Activated T-cell treated with anti-CD3 and anti-CD28 coated beads for 24 hours (primary cell): ENCODE data around the gene TFDP2.
"Not testable (repeated sequence)": the region's sequence is repeated elsewhere in the genome, so short reads cannot be mapped to it uniquely, and the experiment has no call there.

Experiments used
- DNase-seq: peaks from one replicate; pipeline ENCODE4 v3.0.0-alpha.2; 2020; ENCODE audit warnings: low read depth

TFDP2 gene

DNA sequence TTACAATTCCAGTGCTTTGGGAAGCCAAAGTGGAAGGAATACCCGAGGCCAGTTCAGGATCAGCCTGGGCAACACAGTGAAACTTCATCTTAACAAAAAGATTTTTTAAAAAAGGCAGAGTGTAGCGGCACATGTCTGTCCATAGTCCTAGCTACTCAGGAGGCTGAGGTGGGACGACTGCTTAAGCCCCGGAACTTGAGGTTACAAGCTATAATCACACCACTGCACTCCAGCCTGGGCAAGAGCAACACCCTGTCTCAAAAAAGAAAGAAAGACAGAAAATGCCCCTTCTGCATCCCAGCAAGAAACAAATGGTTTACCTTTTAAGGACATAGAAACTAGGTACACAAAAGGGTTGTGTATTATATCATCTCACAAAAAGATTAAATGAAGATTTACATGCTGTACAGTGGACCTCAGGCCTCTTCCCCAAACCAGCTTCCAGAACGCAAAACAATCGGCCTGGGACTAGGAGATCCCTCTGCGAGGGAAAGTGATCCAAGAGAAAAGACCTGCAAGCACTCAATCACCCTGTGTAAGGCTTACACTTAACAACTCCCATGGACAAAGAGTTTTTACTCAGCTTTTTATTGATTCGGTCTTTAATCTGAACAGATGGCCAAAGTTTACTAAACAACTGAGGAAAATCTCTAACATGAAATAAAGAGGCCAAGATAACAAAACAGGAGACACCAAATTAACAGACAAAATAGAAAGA is 21.2 kb downstream of the TFDP2 start:
- DNase-seq, result no peak

DNA sequence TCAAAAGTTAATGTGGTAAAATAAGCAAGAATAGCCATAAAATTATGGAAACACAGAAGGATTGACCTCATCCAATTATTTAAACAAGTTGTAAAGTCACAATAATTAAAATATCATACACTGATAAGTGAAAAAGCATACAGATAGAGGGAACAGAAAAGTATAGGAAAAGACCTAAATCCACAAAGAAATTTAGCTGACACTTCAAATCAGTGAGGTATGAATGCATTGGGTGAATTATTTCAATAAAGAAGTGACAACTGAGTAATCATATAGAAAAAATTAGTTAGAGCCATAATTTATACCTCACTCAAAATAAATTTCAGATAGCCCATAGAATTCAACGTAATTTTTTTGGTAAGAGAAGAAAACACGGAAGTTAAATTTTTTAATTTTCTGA is 25.1 kb downstream of the TFDP2 start:
- DNase-seq, result no peak

- DNase-seq, result no peak
Measured at GRCh38 chr3:142120707-142121106, 28.6 kb downstream of the TFDP2 start.

DNA sequence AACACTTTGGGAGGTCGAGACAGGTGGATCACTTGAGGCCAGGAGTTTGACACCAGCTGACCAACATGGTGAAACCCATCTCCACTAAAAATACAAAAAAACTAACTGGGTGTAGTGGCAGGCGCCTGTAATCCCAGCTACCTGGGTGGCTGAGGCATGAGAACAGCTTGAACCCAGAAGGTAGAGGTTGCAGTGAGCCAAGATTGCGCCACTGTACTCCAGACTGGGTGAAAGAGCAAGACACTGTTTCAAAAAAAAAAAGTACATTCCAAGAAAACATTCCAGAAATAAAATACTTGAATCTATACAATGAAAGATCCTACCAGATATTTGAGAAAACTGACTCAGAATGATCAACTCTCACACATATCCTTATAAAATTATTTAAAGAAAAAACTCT is 30.4 kb downstream of the TFDP2 start:
- DNase-seq, result no peak

DNA sequence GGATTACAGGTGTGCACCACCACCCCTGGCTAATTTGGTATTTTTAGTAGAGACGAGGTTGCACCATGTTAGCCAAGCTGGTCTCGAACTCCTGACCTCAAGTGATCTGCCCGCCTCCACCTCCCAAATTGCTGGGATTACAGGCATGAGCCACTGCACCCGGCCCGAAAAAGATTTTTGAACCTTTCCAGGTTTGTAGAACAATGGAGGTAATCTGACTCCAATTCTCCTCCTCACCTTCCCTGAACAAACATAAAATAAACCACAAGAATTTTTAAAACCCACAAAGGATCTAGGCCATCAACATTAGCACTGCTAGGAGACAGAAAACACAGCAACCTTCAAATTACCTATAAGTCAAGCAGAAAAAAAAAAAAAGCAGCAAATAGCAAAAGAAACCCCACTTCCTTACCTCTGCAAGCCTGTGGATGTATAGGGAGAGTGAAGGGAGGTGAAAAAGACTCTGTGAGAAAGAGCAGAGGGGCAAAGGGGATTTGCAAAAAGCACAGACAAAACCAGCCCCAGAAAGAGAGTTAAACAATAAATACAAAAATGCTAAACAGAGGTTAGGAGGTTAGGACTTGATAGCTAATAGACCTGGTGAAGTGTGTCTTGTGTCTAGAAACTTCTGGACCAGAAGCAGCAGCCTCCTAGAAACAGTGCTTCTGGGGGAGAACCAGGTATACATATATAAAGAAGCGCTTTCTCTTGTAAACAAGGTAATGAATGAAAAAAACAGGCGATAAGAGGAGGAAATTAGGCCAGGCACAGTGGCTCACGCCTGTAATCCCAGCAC is 32.1 kb downstream of the TFDP2 start:
- no peak for DNase-seq

- DNase-seq, result no peak
Measured at GRCh38 chr3:142115867-142116668, 33.3 kb downstream of the TFDP2 start.

- DNase-seq, result no peak
Measured at GRCh38 chr3:142112601-142113000, 36.7 kb downstream of the TFDP2 start.

DNA sequence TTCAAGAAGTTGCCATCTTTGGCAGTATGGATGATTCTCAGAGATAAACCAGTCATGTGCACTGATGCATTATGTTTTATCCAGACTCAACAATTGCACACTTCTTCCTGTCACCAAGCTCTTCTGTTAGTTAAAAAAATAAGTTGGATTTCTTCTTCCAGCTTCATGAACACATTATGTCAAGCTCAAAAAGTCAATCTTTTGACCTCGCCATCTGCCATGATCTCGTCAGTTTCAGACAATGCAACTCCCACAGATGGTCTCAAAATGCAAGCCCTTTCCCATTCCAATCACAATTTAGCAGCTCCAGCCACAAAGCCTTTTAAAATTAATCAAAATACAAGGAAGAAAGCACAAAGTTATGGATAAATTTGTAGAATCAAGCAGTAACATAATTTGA is 42.8 kb downstream of the TFDP2 start:
- DNase-seq, result no peak

DNA sequence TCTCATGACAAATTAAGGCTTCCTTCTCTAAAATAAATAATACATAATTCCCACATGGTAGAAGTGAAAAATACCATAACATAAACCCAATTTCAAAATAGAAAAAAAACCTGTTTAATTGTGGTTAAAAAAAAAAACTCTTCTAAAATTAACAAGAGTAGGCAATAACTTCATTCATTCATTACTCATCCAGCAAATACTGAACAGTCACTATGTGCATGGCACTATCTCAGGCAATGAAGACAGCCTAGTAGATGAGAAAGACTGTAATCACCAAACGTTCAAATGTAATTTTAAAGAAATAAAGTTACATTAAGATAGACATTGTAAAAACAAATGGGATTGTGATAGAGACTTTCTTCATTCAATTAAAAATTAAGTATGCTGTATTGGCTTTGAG is 43.4 kb downstream of the TFDP2 start:
- DNase-seq, result no peak

DNA sequence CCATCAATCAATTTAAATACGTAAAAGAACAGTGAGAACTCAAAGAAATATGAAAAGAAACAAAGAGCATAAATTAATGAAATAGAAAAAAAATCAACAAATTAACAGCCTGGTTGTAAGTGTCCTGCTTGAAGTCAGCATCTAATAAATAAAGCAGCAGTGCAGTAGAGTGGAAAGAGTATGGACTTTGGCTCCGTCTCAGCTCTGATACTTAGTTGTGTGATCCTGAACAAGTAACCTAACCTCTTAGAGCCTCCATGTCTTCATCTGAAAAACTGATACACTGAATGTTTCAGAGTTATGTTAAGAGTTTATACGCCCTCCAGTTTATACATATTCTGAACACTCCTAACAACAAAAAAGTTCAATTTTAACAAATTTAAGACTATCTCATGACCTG is 44.6 kb downstream of the TFDP2 start:
- DNase-seq, result no peak

DNA sequence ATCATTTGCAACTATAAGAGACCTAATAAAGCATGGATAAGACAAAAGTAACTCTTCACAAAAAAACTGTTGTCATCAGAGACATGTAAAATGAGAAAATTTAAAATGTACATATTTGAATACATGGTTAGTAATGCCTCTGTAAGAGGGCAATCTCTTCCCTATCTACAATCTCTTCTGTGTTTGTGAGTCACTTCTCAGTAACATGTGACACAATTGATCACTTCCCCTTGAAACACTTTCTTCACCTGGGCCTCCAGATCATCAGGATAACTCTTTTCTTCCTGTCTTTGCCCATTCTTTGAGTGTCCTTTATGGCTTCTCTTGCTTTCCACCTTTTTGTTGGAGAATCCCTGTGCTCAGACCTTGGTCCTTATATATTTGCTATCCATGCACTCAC is 50.4 kb downstream of the TFDP2 start:
- no peak for DNase-seq

DNA sequence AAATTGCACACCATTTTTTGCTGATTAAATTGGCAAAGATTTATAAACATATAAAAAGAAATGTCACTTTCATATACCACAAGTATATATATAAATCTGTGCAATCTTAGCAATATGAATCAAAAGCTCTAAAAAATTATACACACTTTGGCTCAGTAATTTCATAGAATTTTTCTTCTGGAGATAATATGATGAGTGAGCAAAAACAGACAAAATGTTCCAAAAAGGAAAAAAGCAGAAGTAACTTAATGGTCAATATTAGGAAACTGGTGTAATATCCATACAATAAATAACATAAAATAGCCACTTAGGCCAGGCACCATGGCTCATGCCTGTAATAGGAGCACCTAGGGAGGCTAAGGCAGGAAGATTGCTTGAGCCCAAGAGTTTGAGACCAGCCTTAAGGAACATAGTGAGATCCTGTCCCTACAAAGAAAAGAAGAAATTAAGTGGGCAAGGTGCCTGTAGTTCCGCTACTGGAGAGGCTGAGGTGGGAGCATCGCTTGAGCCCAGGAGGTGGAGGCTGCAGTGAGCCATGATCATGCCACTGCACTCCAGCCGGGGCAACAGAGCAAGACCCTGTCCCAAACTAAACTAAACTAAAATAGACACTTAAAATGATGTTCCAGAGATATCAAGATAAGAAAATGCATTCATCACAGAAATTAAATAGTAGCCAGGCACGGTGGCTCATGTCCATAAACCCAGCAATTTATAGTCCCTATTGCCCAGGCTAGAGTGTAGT is 52.1 kb downstream of the TFDP2 start:
- DNase-seq, result no peak

DNA sequence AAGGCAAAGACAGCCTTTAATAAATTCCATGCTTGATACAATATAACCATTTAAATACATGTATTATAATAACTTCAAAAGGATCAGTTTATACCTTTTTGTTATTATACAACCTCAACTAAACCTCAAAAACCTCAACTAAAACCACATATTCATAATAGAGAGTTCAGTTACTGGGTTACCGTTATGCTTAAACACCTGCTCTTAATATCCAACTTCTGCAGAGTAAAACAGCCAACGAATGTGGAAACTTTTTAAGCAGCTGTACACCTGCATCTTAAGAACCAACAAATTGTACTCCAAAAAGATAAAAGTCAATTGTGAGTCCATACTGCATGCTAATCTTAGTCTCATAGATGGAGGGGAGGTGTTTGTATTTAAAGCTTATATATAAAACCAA is 53.5 kb downstream of the TFDP2 start:
- no peak for DNase-seq

DNA sequence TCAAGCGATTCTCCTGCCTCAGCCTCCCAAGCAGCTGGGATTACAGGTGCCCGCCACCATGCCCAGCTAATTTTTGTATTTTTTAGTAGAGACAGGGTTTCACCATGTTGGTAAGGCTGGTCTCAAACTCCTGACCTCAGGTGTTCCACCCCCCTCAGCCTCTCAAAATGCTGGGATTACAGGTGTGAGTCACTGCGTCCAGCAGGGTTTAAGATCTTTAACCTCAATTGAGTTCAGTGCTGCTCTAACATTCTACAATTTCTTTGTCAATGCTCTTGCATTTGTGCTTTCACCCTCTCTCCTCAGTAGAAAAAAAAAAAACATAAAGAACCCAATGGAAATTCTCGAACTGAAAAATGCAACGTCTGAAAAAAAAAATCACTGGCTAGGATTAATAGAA is 60.4 kb downstream of the TFDP2 start:
- not testable (repeated sequence) for DNase-seq

DNA sequence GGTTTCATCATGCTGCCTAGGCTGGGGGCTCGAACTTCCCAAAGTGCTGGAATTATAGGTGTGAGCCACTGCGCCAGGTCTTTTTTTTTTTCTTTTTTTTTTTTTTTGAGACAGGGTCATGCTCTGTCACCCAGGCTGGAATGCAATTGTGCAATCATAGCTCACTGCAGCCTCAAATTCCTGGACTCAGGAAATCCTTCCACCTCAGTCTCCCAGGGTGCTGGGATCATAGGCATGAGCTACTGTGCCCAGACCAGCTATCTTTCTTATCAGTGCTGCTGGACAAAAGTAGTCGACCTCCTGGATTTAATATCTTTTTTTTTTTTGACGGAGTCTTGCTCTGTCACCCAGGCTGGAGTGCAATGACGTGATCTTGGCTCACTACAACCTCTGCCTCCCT is 60.8 kb downstream of the TFDP2 start:
- DNase-seq, result no peak

- no peak for DNase-seq
Measured at GRCh38 chr3:142087676-142088075, 61.7 kb downstream of the TFDP2 start.

GRCh38 chr3:142086581-142087090 is 62.7 kb downstream of the TFDP2 start:
- DNase-seq, result no peak

DNA sequence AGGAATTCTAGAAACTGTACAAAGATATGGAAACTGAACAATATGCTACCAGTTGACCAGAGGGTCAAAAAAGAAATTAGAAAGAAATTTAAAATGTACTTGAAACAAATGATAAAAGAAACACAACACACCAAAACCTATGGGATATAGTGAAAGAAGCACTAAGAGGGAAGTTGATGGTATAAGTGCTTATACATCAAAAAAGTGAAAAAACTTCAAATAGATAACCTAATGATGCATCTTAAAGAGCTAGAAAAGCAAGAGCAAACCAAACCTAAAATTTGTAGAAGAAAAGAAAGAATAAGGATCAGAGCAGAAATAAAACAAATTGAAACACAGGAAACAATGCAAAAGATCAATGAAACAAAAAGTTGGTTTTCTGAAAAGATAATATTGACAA is 68.2 kb downstream of the TFDP2 start:
- no peak for DNase-seq

DNA sequence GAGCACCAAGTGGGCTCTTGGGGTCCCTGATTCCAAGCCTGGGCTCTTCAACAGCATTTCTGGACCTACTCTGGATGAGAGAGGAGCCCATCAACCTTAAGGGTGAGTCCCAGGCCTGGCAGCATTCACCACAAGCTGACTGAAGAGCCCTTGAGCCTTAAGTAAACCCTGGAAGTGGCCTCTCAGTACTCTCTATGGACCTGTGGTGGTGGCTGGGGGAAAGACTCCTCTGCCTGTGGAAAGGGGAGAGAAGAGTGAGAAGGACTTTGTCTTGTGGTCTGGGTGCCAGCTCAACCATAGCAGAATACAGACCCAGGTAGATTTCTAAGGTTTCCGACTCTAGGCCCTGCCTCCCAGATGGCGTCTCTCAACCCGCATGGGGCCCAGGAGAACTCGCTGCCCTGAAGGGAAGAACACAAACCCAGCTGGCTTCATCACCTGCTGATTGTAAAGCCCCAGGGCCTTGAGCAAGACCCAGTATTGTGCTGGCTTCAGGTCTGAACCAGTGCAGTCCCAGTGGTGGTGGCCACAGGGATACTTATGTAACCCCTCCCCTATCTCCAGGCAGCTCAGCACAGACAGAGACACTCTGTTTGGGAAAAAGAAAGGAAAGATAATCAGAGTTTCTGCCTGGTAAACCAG is 71.4 kb downstream of the TFDP2 start:
- DNase-seq, result no peak

GRCh38 chr3:142077155-142077858 is 72.0 kb downstream of the TFDP2 start:
- DNase-seq, result no peak

DNA sequence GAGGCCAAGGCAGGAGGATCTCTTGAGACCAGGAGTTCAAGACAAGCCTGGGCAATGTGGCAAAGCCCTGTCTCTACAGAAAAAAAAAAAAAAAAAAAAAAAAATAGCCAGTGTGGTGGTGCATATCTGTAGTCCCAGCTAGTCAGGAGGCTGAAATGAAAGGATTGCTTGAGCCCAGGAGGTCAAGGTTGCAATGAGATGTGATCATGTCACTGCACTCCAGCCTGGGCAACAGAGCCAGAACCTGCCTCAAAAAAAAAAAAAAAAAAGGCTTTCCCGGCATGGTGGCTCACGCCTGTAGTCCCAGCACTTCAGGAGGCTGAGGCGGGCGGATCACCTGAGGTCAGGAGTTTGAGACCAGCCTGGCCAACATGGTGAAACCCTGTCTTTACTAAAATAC is 73.7 kb downstream of the TFDP2 start:
- DNase-seq, result not testable (repeated sequence)
